Endodermal cell (in vitro differentiated cells): ENCODE results near the gene KMT2C. TPM values are rescaled to one million over a fixed set of nuclear protein-coding genes. Genes with fewer than 3 reads are reported as not detected.
"Not testable (repeated sequence)": the region's sequence is repeated elsewhere in the genome, so short reads cannot be mapped to it uniquely, and the experiment has no call there.

Experiments used
- DNase-seq: peaks from one replicate; pipeline ENCODE4 v3.0.0-alpha.2; 2017
- H3K27ac ChIP-seq: 2 replicates; pipeline ENCODE4 v1.5.1; 2013; ENCODE audit warnings: mild to moderate bottlenecking, low read depth, low read length, moderate library complexity
- H3K27me3 ChIP-seq: 2 replicates; pipeline ENCODE4 v1.6.1; 2013; ENCODE audit warnings: mild to moderate bottlenecking, low read length, moderate library complexity; ENCODE audit not compliant: insufficient read depth, control insufficient read depth, poor library complexity, severe bottlenecking
- H3K36me3 ChIP-seq: 2 replicates; pipeline ENCODE4 v1.7.0; 2013; ENCODE audit warnings: mild to moderate bottlenecking, low read length, moderate library complexity; ENCODE audit not compliant: control insufficient read depth, insufficient read depth
- H3K4me1 ChIP-seq: one replicate; pipeline ENCODE4 v1.7.0; 2013; ENCODE audit warnings: low read length; ENCODE audit not compliant: control insufficient read depth, insufficient read depth
- H3K4me3 ChIP-seq: 2 replicates; pipeline ENCODE4 v1.5.1; 2013; ENCODE audit warnings: mild to moderate bottlenecking, low read length, moderate library complexity
- H3K9ac ChIP-seq: 2 replicates; pipeline ENCODE4 v1.6.1; 2013; ENCODE audit warnings: mild to moderate bottlenecking, low read length, moderate library complexity; ENCODE audit not compliant: poor library complexity, severe bottlenecking; ENCODE audit errors: extremely low read depth
- H3K9me3 ChIP-seq: 2 replicates; pipeline ENCODE4 v1.6.1; 2013; ENCODE audit warnings: mild to moderate bottlenecking, low read length, moderate library complexity; ENCODE audit not compliant: control insufficient read depth
- H3K27ac Mint-ChIP-seq: 2 replicates; pipeline ENCODE4 v1.8.0; 2020; ENCODE audit warnings: mixed read lengths
- H3K27me3 Mint-ChIP-seq: 2 replicates; pipeline ENCODE4 v1.8.0; 2021; ENCODE audit warnings: mild to moderate bottlenecking, mixed read lengths; ENCODE audit not compliant: insufficient read depth
- H3K36me3 Mint-ChIP-seq: 2 replicates; pipeline ENCODE4 v1.8.0; 2020; ENCODE audit warnings: low read depth, mixed read lengths
- H3K4me1 Mint-ChIP-seq: 2 replicates; pipeline ENCODE4 v1.8.0; 2020; ENCODE audit warnings: mixed read lengths
- H3K4me3 Mint-ChIP-seq: 2 replicates; pipeline ENCODE4 v1.8.0; 2020; ENCODE audit warnings: mild to moderate bottlenecking, moderate library complexity, mixed read lengths
- H3K9me3 Mint-ChIP-seq: 2 replicates; pipeline ENCODE4 v1.8.0; 2020; ENCODE audit warnings: mild to moderate bottlenecking, mixed read lengths
- WGBS, 2 experiments: methylation state at CpG; one replicate each; pipeline versions ENCODE4 v1.1.5 to v1.1.7; 2013; ENCODE audit warnings: missing lambda C conversion rate in 2 of 2, mixed read lengths in 1 of 2; ENCODE audit not compliant: insufficient coverage in 1 of 2, insufficient read length in 1 of 2; 5-methylcytosine and 5-hydroxymethylcytosine counted together
- total RNA-seq, 2 donors: library from RNA; stranded (reverse); fragmentation: NEBNext Ultra II Directional in 1 of 2; extraction: Animal tissue kit (Norgen Biotek cat#: 25700) in 1 of 2; gene quantifications; 2 replicates in 1 of 2; 3 replicates in 1 of 2; pipeline ENCODE4 v1.2.1, GENCODE V29; 2021

Gene KMT2C
- total RNA-seq, 2 donors from 2014 or later = 54.3 to 60.6 TPM

DNA sequence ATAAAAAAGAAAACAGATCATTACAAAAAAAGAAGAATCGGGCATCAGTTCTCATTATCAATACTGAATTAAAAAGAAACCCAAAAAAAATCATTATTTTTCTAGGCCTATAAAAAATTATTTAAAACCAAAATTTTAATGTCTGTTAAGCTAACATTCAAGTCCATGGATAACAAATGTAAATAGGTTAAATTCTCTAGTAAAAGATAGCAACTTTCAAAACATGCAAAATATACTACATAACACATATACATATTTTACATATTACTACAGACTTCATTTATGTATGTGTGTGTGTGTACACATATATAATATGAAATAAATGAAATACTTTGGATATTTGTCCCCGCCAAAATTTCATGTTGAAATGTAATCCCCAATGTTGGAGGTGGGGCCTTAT lies 158.1 kb downstream of the KMT2C start:
- not testable (repeated sequence) for H3K9me3 Mint-ChIP-seq, H3K27ac Mint-ChIP-seq, H3K4me1 Mint-ChIP-seq, H3K36me3 ChIP-seq, H3K9me3 ChIP-seq, H3K27ac ChIP-seq, DNase-seq, H3K27me3 ChIP-seq, H3K9ac ChIP-seq, H3K36me3 Mint-ChIP-seq, H3K4me3 ChIP-seq, H3K27me3 Mint-ChIP-seq, H3K4me1 ChIP-seq, H3K4me3 Mint-ChIP-seq
- WGBS, 2 experiments = 100% methylated on average over 1 of the region's 2 CpGs; no CpG with 5 or more reads in 1 of the 2 experiments

DNA sequence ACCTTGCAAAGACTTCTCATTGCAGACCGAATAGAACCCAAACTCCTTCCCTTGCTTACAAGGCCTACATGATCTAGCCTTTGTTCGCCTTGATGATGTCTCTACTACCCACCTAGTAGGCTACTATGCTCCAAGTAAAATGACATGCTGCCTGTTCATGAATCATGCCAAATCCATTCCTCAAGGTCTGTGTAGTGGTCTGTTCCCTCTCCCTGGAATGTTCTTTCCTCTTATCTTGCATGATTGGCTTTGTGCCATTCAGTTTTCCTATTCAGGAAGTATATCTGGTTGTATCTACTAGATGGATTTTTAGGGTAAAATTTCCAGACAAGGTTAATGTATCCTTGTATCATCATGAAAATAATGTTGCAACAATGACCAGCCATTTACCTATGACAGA lies 165.4 kb downstream of the KMT2C start:
- 95 to 100% methylated on average over 2 of the region's 2 CpGs for WGBS, 2 experiments
- not testable (repeated sequence) for H3K36me3 ChIP-seq, H3K9ac ChIP-seq, H3K4me1 Mint-ChIP-seq, H3K4me1 ChIP-seq, H3K36me3 Mint-ChIP-seq, H3K4me3 ChIP-seq, H3K27ac ChIP-seq, H3K27me3 Mint-ChIP-seq, H3K4me3 Mint-ChIP-seq, DNase-seq, H3K27ac Mint-ChIP-seq, H3K27me3 ChIP-seq, H3K9me3 Mint-ChIP-seq
- peaks cover 22% of the 10 kb centered on the region for H3K9me3 ChIP-seq

- not testable (repeated sequence) for H3K4me3 ChIP-seq, H3K27me3 ChIP-seq, H3K36me3 ChIP-seq, H3K4me3 Mint-ChIP-seq, H3K27ac ChIP-seq, H3K4me1 Mint-ChIP-seq, H3K27me3 Mint-ChIP-seq, H3K27ac Mint-ChIP-seq, DNase-seq, H3K4me1 ChIP-seq, H3K9me3 Mint-ChIP-seq, H3K9ac ChIP-seq
- peaks cover 22% of the 10 kb centered on the region for H3K9me3 ChIP-seq
- peaks cover 22% of the 10 kb centered on the region for H3K36me3 Mint-ChIP-seq
- 91 to 94% methylated on average over 2 of the region's 2 CpGs for WGBS, 2 experiments
Observed at GRCh38 chr7:152266859-152267258, 168.9 kb downstream of the KMT2C start.

- not testable (repeated sequence) for H3K27ac ChIP-seq, H3K36me3 ChIP-seq, H3K27me3 Mint-ChIP-seq, H3K4me1 ChIP-seq, H3K27me3 ChIP-seq, DNase-seq, H3K4me3 ChIP-seq, H3K4me1 Mint-ChIP-seq, H3K9ac ChIP-seq, H3K9me3 Mint-ChIP-seq, H3K4me3 Mint-ChIP-seq, H3K27ac Mint-ChIP-seq
- peaks cover 22% of the 10 kb centered on the region for H3K9me3 ChIP-seq
- H3K36me3 Mint-ChIP-seq = peaks cover 26% of the 10 kb centered on the region
- WGBS, 2 experiments = 57 to 66% methylated on average over 2 to 3 of the region's 5 CpGs
Observed at GRCh38 chr7:152264915-152265314, 170.9 kb downstream of the KMT2C start.

- not testable (repeated sequence) for H3K4me3 Mint-ChIP-seq, H3K9me3 ChIP-seq, DNase-seq, H3K9ac ChIP-seq, H3K9me3 Mint-ChIP-seq, H3K27ac ChIP-seq, H3K4me1 ChIP-seq, H3K4me3 ChIP-seq, H3K27me3 Mint-ChIP-seq, H3K27me3 ChIP-seq, H3K36me3 ChIP-seq
- 80 to 88% methylated on average over 1 to 7 of the region's 8 CpGs for WGBS, 2 experiments
- Mint-ChIP-seq H3K36me3 (peaks cover 33% of the 10 kb centered on the region), H3K27ac (peak overlapping the region; percentile 64), H3K4me1 (peaks cover 15% of the 10 kb centered on the region)
Observed at GRCh38 chr7:152262146-152262545, 173.7 kb downstream of the KMT2C start.

DNA sequence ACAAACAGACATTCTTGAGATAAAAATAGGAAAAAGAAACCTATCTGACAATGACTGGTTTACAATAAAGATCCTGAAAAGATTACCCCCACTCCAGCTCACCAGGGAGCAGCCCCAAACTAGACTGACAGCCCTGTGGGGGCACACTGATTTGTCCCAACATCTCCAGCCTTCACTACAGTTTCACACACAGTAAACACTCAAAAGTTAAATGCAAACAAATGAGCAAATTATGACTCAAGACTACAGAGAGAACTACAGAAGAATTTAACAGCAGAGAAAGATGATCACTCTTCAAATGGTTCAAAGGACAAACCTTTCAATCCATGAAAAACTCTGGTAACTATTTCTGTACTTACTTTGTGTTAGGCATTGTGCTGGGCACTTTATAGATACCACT lies 176.2 kb downstream of the KMT2C start:
- not testable (repeated sequence) for H3K4me3 ChIP-seq, H3K27me3 Mint-ChIP-seq, H3K27ac ChIP-seq, H3K4me1 ChIP-seq, H3K4me3 Mint-ChIP-seq, H3K36me3 ChIP-seq, H3K9ac ChIP-seq, H3K27me3 ChIP-seq, H3K9me3 ChIP-seq, H3K9me3 Mint-ChIP-seq, DNase-seq, H3K27ac Mint-ChIP-seq
- Mint-ChIP-seq H3K4me1 (peaks cover 15% of the 10 kb centered on the region), H3K36me3 (peaks cover 42% of the 10 kb centered on the region)

DNA sequence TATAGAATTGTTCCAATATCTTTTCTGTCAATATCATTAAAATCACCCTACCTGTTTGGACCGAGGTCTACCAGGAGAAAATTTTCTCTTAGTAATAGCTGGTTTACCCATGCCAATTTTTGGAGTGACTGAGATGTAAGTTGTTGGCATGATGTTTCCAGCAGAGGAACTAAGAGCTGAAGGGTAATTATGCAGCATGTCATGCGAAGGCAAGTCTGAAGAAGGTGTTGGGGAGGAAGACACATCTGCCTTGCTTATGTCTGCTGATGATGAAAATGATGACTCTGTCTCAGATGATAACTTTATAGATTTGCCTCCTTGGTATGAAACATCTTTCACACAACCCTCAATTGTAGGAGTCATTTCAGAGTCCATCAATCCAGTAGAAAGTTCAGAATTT lies 188.0 kb downstream of the KMT2C start:
- H3K27me3 Mint-ChIP-seq, H3K4me3 ChIP-seq, H3K4me1 Mint-ChIP-seq, H3K27me3 ChIP-seq, H3K9me3 ChIP-seq, DNase-seq, H3K27ac Mint-ChIP-seq, H3K4me3 Mint-ChIP-seq, H3K27ac ChIP-seq, H3K4me1 ChIP-seq, H3K9me3 Mint-ChIP-seq, H3K9ac ChIP-seq: not testable (repeated sequence)
- H3K36me3 Mint-ChIP-seq = peaks cover 28% of the 10 kb centered on the region
- 60% methylated on average over 1 of the region's 2 CpGs; no CpG with 5 or more reads in 1 of the 2 experiments for WGBS, 2 experiments
- H3K36me3 ChIP-seq = peaks cover 29% of the 10 kb centered on the region
